COR-L47 (cell line): Measurements from ENCODE around the gene C12orf42.
"Not testable (repeated sequence)": the region's sequence is repeated elsewhere in the genome, so short reads cannot be mapped to it uniquely, and the experiment has no call there.

Experiments used
- DNase-seq: peaks from one replicate; lab custom pipeline; 2025; lab: John Stamatoyannopoulos, UW

The C12orf42 gene

DNA sequence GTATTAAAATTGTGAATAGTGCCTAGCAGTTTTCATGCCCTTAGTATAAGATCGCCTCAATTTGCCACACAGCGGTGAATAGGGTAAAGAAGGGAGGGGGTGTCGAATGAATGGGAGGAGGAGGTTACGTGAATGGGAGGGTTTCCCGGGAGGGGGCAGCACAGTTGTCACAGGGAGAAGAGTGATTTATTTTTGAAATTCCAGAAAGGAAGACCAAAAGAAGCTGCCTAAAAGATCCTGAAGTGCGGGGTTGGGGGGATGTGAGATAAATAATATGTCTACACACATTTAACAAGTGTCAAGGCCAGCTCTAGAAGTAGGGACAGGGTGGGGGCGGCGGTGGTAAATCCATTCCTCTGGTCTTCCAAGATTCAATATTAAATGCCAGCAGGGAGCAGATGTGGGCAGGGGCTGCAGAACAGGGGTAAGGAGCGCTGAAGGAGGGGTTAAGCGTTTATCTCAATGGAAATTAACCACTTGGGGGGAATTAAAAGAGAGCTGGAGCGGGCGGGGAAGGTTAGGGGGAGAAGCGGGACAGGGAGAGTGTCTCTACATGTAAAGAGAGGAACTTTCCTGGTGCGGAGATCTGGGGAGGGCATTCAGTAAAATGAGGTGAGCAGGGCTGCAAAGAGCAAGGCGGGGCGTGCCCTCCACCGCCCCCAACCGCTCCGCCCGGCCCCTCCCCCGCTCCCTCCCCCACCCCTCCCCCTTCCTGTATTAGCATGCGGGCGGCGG, 867 bp downstream of the C12orf42 start:
- DNase-seq = no peak

DNA sequence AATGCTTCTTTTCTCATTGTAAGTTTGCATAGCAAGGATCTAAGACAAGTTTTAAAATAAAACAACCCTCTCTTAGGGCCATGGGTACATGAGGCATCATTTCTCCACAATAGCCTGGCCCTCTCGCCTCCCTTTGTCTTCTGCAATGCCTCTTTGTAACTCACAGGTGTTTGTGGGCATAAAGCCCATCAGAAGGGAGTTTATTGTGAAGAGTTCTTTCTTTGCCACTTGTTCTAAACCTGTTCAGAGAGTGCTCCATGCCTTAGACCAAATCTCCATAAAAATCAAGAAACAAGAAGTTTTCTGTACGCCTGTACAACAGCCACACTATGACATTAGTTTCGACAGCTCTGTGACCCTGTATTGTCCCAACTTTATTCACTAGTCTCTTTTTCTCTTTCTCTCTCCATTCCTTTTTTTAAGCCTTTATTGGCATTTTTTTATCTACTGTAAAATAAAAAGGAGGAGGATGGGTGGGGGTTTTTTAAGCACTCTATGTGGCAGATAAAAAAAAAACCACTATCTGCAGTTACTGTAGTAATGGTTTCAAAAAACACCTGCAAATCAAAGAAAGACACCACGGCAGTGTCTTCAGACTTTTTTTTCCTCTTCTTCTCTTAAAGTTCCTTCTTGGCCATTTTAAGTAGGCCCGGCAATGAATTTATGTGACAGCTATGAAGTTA, 1.6 kb downstream of the C12orf42 start:
- DNase-seq = no peak

DNA sequence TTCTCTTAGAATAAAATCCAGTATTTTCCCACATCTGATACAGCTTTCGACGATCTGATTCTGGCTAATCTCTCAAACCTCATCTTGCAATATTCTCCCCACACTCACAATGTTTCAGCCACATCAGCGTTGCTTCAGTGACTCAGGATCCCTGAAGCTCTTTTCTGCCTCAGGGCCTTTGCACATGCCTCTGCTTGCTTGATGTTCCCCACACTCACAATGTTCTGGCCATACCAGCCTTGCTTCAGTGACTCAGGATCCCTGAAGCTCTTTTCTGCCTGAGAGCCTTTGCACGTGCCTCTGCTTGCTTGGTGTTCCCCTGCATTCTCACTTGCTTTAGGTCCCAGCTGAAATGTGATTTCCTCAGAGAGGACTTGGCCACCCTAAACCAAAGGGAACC, 2.6 kb downstream of the C12orf42 start:
- no peak for DNase-seq

DNA sequence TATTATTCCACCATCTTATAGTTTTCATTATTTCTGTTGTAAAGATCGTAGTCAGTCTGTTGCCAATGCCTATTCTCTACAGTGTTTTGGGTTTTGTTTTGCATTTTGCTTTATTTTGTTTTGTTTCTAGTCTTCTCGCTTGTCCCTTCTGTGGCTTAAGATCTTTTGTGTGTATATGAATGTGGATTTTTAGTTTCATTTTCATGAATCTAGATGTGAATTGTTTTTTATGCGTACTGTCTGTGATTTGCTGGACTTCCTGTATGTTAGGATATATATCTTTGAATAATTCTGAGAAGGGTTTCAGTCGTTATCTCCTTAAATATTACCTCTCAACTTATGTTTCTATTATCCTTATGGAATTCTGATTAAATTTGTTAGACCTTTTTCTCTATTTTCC, 13.4 kb downstream of the C12orf42 start:
- DNase-seq = no peak

DNA sequence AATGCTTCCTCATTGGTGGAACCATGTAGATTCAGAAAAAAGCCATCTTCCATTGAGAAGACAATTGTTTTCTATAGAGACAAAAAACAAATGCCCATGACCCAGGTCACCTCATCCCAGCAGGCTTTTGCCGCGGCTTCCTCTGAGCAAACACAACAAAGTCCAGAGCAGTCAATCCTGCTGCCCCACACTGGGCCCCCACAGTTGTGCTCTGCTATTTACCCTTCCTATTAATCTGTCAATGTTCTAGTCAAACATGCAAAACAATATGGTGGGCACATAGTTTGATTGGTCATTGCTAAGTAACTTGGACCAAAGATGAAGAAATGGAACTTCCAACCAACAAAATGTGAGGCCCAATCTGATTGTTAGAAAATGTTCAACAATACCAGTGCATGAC, 20.7 kb downstream of the C12orf42 start:
- no peak for DNase-seq

DNA sequence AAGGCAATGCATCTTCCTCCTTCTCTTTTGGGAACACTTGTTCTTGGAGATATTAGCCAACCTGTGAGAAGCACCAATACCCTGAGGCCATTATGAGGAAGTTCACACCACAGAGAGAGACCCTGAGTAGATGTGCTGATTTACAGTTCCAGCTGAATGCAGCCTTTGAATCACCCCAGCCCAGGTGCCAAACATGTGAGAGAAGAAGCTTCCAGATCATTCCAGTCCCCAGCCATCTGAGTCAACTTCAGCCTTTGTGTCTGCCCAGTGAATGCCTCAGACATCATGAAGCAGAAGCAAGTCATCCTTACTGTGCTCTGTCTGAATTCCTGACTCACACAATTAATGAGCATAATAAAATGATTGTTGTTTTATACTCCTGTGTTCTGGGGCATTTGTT, 25.1 kb downstream of the C12orf42 start:
- DNase-seq = no peak

DNA sequence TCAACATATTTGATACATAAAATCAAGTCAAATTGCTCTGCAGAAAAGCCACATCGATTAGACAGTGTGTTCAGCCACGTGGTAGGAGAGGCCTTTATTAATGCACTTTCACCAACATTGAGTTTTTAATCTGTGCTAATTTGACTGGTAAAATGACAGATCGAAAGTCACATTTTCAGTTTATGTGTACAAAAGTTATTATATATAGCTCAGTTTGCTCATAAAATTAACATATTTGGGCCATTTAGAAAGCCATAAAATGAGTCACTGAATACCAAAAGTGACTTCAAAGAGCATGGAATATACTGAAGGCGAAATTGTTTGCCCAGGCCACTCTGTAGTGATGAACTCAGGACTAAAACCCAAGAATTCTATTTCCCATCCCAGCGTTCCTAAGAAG, 26.0 kb downstream of the C12orf42 start:
- DNase-seq = no peak

DNA sequence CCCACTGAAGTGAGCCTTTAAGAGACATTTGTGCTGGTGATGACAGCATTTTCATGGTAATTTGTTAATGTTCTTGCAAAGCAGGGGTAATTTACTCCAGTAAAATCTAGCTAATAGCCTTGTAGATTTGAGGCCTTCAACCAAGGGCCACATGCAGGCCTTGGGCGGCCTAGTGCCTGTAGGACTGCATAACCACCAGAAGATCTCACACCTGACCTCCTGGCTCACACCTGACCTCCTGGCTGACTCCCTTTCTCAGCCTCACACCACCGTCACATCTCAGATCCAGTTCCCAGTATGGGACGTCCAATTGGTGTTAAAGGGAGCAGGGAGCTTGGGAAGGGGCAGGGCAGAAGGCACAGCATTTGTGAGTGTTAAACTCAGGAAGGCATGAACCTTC, 26.9 kb downstream of the C12orf42 start:
- no peak for DNase-seq

DNA sequence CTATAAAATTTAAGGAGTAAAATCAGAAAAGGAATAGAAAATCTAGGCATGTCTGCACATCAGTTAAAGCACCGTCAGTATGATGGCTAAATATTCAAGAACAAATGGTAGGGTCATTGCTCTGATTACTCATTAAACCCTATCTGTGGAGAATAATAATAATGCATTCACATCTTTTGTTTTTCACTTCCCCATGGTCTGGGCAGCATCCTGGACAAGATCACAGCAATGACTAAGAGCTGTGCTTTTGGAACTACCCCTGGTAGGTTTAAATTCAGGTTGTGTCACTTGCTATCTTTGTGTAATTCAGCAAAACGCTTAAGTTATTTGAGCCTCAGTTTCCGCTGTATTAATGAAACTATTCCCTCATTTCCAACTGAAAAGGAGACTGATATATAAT, 33.1 kb downstream of the C12orf42 start:
- DNase-seq = no peak

DNA sequence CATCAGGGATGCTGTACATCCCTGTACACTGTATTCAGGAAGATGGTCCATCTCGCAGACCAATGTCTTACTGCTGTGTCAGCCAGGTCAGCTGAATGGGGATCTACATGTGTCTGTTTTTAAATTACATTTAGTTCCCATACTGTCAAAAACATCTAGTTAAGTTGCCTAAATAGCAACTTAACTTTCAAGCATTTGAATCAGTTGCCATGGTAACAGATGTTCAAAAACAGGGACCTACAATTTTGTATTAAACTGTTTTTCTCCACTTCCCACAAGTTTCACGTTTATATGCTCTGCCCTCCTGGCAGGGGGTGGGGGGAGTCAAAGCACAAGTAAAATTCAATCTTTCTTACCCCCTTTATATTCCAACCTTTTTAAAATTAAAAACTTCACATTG, 38.3 kb downstream of the C12orf42 start:
- no peak for DNase-seq

DNA sequence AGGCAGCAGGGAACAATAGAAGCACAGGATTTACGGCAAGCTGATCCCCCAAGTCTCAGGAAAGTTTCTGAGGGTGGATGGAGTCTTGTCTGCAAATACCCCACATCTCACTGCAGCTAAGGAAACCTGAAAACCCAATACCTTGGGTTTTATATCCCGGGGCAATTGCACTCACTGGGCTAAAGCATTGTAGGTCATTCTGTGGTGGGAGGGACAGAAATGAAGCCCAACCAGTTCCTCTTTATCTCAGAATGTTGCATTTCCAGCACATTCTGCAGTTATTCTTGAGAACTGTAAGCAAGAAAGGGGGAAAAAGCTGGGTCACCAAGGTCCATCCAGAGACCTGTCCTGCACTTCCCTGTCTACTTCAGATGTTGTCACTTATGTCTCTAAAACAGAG, 39.8 kb downstream of the C12orf42 start:
- DNase-seq = no peak

DNA sequence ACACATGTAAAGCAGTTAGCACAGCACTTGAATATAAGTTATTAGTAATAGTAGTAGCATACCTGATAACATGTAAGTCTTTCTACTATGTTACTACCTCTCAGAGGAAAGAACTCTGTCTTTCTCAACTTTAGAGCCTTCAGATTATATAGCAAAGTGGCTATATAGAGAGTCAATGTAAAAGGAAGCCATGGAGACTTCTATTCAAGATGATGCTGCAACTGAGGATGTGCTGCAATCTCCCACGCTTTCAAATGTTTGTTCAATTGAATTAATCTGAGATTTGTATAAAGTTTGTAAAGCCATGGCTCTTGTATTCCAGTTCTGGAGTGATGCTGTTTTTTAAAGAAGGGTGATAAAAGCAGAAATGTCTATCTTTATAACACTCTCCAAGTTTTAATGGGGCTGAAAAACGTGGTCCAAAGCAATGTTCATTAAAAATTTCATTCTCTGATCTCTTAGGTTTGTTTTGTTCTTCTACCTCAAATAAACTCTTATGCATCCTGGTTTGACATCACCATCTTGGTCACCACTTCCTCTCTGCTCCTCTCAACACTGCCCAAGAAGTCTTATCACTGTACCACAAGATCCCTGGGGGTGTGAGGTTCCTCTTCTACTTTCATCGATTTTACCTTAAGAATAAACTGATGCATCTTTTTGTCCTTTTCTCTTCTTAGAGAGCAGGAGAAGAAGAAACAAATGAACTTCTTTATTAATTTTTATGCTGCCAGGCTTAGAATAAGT, 40.6 kb downstream of the C12orf42 start:
- no peak for DNase-seq

DNA sequence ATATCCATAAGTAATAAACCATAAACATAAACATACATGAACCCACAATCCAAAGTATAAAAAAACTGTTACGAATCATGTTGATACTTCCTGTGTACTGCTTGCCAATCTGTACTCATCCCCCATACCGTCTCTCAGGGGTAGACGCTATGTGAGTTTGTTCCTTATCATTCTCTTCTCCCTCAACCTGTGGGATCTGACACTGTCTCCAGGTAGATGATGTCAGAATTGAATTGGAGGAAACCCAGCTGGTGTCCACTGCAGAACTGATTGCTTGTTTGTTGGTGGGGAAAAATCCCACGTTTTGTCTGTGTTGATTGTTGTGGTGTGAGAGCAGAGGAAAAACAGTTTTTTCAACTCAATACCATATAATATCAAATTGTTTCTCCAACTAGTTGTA, 50.8 kb downstream of the C12orf42 start:
- DNase-seq = no peak

DNA sequence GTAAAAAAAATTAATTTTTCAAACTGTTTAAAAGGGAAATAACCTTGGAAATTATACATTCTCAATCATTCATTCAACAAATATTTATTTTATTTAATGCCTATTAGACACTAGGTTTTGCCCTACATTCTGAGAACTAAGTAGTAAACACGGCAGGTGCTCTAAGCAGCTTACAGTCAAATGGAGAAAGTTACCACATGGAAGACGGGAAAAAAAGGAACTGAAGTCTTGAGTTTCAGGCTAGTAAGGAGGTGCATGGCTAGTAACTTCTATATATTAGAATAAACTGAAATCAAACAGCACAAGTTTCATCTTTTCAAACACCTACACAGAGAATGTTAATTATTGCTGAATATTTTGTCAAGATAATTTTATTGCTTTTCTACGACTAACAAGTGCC, 52.9 kb downstream of the C12orf42 start:
- no peak for DNase-seq

DNA sequence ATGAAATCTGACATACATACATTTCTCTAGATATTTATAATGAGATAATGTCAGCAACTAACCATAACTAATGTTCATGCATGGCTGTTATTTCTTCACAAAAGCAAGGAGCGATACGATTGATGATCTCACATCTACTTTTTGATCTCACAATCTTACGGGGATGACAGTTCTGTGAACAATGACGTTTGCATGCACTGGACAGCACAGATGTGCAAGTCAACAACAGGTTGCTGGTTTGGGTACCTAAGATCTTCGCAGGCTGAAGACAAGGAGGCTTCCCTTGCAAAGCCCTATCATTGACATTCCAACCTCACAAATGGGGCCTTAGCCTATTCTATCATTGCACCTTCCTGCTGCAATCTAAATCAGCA, 53.6 kb downstream of the C12orf42 start:
- DNase-seq = no peak

DNA sequence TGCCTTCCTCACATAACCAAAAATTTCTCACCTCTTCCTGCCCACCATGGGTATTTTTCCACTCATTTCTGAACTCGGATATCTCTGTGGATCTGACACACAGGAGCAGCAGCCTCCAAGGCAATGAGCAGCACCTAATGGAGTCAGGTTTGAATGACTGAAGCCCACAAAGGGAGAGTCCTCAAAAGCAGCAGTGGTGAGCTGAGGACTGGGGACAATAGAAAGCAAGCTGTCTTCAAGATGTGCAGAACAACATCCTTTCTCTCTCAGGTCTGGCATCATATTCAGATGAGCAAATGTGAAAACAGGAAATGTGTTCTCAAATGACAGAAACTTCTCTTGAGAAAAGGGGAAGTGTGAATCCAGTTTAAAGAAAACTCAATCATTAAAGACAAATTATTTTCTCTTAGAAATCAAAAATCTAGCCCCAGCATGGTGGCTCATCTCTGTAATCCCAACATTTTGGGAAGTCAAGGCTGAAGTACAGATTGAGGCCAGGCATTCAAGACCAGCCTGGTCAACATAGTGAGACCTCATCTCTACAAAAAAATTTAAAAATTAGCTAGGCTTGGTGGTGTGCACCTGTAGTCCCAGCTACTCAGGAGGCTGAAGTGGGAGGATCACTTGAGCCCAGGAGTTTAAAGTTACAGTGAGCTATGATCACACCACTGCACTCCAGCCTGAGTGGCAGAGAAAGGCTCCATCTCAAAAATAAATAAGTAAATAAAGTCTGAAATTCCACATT, 54.2 kb downstream of the C12orf42 start:
- no peak for DNase-seq

DNA sequence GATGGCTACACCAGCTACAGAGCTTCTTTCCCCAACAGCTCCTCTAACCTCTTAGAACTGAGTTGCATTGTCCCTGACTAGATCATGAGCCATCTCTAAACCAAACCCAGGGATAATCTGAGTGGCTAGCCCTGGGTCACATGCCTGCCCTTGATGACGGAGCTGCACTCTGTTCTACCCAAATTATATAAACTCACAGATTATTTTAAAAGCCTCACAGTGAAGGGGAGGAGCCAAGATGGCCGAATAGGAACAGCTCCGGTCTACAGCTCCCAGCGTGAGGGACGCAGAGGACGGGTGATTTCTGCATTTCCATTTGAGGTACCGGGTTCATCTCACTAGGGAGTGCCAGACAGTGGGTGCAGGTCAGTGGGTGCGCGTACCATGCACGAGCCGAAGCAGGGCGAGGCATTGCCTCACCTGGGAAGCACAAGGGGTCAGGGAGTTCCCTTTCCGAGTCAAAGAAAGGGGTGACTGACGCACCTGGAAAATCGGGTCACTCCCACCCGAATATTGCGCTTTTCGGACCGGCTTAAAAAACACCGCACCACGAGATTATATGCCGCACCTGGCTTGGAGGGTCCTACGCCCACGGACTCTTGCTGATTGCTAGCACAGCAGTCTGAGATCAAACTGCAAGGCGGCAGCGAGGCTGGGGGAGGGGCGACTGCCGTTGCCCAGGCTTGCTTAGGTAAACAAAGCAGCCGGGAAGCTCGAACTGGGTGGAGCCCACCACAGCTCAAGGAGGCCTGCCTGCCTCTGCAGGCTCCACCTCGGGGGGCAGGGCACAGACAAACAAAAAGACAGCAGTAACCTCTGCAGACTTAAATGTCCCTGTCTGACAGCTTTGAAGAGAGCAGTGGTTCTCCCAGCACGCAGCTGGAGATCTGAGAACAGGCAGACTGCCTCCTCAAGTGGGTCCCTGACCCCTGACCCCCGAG, 61.3 kb downstream of the C12orf42 start:
- DNase-seq = not testable (repeated sequence)

DNA sequence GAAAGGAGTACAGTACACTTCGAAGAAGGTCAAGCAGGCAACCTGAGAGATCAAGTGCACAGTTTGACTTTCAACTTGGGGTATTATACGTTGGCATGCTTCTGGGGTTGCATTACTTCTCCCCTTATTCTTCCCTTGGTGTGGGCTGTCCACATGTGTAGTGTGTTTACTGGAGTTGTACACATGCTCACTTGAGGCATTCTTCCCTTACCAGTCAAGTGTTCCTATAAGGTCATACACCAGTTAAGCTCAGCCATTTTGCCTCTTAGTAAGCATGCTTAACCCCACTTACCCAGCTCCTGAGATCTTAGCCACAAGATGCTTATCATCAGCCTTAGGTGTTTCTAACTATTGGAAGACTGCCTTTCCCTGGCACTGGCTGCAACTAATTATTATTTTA, 63.8 kb downstream of the C12orf42 start:
- DNase-seq = no peak

DNA sequence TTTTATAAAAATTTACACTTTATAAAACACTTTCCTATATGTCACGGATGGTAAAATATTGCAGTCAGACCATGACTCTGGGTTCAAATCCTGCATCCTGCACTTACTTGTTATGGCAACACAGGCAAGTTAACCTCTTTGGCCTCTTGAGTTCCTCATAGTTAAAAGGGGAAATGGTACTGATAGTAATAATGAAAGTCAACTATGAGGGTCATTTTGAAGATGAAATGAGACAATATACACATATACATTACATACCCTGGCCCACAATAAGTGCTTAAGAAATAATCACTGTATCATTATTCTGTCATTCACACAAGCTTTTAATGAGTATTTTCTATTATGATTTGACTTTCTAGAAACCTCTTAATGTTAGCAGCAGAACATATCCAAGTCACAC, 64.4 kb downstream of the C12orf42 start:
- no peak for DNase-seq

DNA sequence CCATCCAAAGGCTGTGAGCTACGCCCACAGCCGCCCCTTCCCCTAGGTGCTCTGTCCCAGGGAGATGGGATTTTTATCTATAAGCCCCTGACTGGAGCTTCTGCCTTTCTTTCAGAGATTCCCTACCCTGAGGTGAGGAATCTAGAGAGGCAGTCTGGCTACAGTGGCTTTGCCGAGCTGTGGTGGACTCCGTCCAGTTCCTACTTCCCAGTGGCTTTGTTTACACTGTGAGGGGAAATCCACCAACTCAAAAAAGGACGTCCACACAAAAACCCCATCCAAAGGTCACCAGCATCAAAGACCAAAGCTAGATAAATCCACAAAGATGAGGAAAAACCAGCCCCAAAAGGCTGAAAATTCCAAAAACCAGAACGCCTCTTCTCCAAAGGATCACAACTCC, 70.1 kb downstream of the C12orf42 start:
- not testable (repeated sequence) for DNase-seq

DNA sequence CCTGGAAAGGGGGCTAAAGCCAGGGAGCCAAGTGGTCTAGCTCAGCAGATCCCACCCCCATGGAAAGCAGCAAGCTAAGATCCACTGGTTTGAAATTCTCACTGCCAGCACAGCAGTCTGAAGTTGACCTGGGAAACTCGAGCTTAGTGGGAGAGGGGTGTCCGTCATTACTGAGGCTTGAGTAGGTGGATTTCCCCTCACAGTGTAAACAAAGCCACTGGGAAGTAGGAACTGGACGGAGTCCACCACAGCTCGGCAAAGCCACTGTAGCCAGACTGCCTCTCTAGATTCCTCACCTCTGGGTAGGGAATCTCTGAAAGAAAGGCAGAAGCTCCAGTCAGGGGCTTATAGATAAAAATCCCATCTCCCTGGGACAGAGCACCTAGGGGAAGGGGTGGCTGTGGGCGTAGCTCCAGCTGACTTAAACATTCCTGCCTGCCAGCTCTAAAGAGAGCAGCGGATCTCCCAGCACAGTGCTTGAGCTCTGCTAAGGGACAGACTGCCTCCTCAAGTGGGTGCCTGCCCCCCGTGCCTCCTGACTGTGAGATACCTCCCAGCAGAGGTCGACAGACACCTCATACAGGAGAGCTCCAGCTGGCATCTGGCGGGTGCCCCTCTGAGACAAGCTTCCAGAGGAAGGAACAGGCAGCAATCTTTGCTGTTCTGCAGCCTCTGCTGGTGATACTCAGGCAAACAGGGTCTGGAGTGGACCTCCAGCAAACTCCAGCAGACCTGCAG, 70.8 kb downstream of the C12orf42 start:
- not testable (repeated sequence) for DNase-seq
